PC-3 (cell line): ENCODE data around the gene TIMP2.

Experiments used
- EZH2 ChIP-seq: fragments of 300-600 bp; sonication (generic); IDR thresholded peaks from one replicate; pipeline ENCODE4 v1.6.1; 2017; ENCODE audit warnings: antibody characterized with exemption, mild to moderate bottlenecking, low read length; ENCODE audit not compliant: unreplicated experiment
- EZH2phosphoT487 ChIP-seq: fragments of 300-600 bp; sonication (generic); IDR thresholded peaks from 2 replicates; pipeline ENCODE4 v1.6.1; 2018; ENCODE audit warnings: mild to moderate bottlenecking, antibody characterized with exemption, low read length, borderline replicate concordance
- TF ChIP-seq, protein P1 (sequence below): fragments of 300-600 bp; sonication (generic); conservative IDR thresholded peaks from 2 replicates; pipeline ENCODE4 v1.5.1; 2017; ENCODE audit warnings: antibody characterized with exemption, low read depth, mild to moderate bottlenecking, low read length

DNA sequence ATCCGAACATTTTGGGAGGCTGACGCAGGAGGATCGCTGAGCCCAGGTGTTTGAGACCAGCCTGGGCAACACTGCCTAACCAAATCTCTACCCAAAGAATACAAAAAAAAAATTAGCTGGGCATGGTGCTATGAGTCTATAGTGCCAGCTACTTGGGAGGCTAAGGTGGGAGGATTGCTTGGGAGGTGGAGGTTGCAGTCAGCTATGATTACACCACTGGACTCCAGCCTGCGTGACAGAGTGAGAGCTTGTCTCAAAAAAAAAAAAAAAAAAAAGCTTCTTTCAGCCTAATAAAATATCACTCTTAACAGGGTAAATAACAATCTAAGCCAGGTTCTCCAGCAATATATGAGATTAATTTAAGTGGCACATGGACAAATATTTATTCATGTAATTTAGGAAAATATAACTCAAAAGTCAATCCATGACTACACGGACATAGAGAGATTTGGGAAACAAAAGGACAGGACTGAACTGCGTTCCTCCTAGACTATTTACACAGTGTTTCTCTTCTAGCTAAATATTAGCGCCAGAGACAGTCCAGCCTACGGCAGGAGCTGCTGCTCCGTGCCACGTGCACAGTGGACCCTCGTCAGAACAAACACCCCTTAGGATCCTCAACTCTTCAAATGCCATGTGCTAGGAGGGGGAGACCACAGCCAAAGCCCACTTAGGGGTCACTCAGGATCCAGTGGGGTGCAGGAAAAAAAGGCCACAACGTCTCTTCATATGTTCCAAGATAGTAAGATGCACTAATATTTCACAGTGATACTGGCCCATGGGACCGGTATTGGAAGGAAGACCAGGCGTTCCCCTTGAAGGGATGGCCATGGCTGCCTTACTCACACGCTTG lies 93.3 kb downstream of the TIMP2 start:
- TF ChIP-seq, protein P1, sequence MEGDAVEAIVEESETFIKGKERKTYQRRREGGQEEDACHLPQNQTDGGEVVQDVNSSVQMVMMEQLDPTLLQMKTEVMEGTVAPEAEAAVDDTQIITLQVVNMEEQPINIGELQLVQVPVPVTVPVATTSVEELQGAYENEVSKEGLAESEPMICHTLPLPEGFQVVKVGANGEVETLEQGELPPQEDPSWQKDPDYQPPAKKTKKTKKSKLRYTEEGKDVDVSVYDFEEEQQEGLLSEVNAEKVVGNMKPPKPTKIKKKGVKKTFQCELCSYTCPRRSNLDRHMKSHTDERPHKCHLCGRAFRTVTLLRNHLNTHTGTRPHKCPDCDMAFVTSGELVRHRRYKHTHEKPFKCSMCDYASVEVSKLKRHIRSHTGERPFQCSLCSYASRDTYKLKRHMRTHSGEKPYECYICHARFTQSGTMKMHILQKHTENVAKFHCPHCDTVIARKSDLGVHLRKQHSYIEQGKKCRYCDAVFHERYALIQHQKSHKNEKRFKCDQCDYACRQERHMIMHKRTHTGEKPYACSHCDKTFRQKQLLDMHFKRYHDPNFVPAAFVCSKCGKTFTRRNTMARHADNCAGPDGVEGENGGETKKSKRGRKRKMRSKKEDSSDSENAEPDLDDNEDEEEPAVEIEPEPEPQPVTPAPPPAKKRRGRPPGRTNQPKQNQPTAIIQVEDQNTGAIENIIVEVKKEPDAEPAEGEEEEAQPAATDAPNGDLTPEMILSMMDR, result no peak
- TF ChIP-seq EZH2 (no peak), EZH2phosphoT487 (no peak)
